Embryonic facial prominence (tissue), 1 donor: Measurements from ENCODE around the gene STAG3.
"Not testable (repeated sequence)": the region's sequence is repeated elsewhere in the genome, so short reads cannot be mapped to it uniquely, and the experiment has no call there.

Experiments used
- DNase-seq: peaks from one replicate; pipeline ENCODE4 v3.0.0-alpha.2; 2016; ENCODE audit errors: extremely low spot score

The STAG3 gene

GRCh38 chr7:100177045-100178001, at the start of gene STAG3, which contains the start of gene GPC2:
TSS of gene STAG3 (plus strand) at chr7:100177918. CDS start at chr7:100180557, 2,639 bp downstream.
TSS of gene GPC2 (minus strand) at chr7:100177381. CDS start at chr7:100177199, 182 bp downstream.
- DNase-seq, result peak; percentile 90

GRCh38 chr7:100128637-100128963, 49.1 kb upstream of the STAG3 start:
- no peak for DNase-seq

GRCh38 chr7:100130220-100130607, 47.5 kb upstream of the STAG3 start:
- not testable (repeated sequence) for DNase-seq

GRCh38 chr7:100130608-100131453, 46.9 kb upstream of the STAG3 start:
- DNase-seq, result no peak

GRCh38 chr7:100132126-100132525, 45.6 kb upstream of the STAG3 start:
- DNase-seq, result no peak

- DNase-seq, result no peak
These were observed 45.0 kb upstream of the STAG3 start for GRCh38 chr7:100132697-100133151.

- no peak for DNase-seq
These were observed 39.6 kb upstream of the STAG3 start for GRCh38 chr7:100137851-100138760.

GRCh38 chr7:100141555-100141949, 36.2 kb upstream of the STAG3 start:
- no peak for DNase-seq

GRCh38 chr7:100142461-100142860, 35.3 kb upstream of the STAG3 start:
- no peak for DNase-seq

- not testable (repeated sequence) for DNase-seq
These were observed 31.4 kb upstream of the STAG3 start for GRCh38 chr7:100146350-100146749.

- no peak for DNase-seq
These were observed 30.4 kb upstream of the STAG3 start for GRCh38 chr7:100147278-100147677.

GRCh38 chr7:100148225-100148558, 29.5 kb upstream of the STAG3 start:
- DNase-seq, result no peak

GRCh38 chr7:100148559-100149328, 29.0 kb upstream of the STAG3 start, which contains the start of gene LAMTOR4:
TSS of gene LAMTOR4 (plus strand) at chr7:100148918. CDS start at chr7:100148973, 55 bp downstream.
- peak; percentile 95 for DNase-seq

- DNase-seq, result no peak
These were observed 25.3 kb upstream of the STAG3 start for GRCh38 chr7:100152404-100152803.

- DNase-seq, result no peak
These were observed 24.6 kb upstream of the STAG3 start for GRCh38 chr7:100152937-100153666.

GRCh38 chr7:100153708-100154535, 23.8 kb upstream of the STAG3 start:
- no peak for DNase-seq

GRCh38 chr7:100154651-100155491, 22.8 kb upstream of the STAG3 start:
- no peak for DNase-seq
